ENCODE results near the gene LCNL1.

Gene LCNL1

DNA sequence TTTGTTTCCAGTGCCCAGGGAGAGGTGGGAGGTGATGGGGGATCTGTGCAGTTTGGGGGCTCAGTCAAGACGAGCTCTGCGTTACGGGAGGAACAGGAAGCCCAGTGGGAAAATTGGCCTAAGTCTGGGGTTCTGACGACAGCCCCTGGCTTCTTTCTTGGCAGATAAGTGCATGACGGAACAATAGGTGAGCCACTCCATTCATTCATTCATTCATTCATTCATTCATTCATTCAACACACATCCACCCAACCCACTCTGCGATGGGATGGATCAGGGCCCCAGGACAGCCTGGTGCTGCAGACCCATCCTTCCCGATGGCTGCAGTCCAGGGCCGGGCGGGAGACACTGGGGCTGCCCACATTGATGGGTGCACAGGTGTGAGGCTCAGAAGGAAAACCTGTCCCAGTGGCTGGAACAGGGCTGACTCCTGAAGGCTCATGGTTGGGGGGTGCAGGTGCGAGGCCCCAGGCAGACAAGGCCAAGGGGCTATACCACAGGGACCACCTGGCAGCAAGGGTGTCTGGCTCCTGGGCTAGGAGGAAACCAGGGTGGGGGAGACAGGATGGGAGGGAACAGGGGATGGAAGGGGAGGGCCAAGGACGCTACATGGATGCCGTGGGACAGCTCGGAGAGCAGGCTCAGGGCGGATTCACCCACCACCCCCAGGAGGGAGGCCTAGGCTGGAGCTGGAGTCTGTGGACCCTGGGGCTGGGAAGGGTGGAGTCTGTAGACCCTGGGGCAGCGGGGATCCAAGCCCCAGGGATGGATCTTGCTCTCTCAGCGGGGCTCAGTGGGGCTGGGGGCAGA is 1.9 kb upstream of the LCNL1 start:
- H3K36me3 ChIP-seq (ENCODE audit: control insufficient read depth, insufficient read depth, low read length, severe bottlenecking), result no peaks in the 10 kb centered on the region
- no peak for DNase-seq (ENCODE audit: low read depth)
- H3K4me1 ChIP-seq (ENCODE audit: control insufficient read depth, insufficient read depth, low read length), result peaks cover 5% of the 10 kb centered on the region
- H3K4me3 ChIP-seq (ENCODE audit: low read length), result no peak overlapping the region
- H3K9me3 ChIP-seq (ENCODE audit: control insufficient read depth, low read length), result no peaks in the 10 kb centered on the region
- no peak overlapping the region for H3K9ac ChIP-seq (ENCODE audit: low read length)
- peaks cover 8% of the 10 kb centered on the region for H3K27me3 ChIP-seq (replicated peaks; ENCODE audit: control insufficient read depth, insufficient read depth, low read length)

- no peak for DNase-seq (ENCODE audit: low read depth)
- Histone ChIP-seq H3K4me1 (ENCODE audit: control insufficient read depth, insufficient read depth, low read length) (peaks cover 5% of the 10 kb centered on the region), H3K9me3 (ENCODE audit: control insufficient read depth, low read length) (no peaks in the 10 kb centered on the region), H3K9ac (ENCODE audit: low read length) (no peak overlapping the region), H3K27me3 (replicated peaks; ENCODE audit: control insufficient read depth, insufficient read depth, low read length) (peaks cover 12% of the 10 kb centered on the region), H3K4me3 (ENCODE audit: low read length) (no peak overlapping the region), H3K36me3 (ENCODE audit: control insufficient read depth, insufficient read depth, low read length, severe bottlenecking) (no peaks in the 10 kb centered on the region)
These were observed 1.1 kb upstream of the LCNL1 start for GRCh38 chr9:136981588-136982231.

DNA sequence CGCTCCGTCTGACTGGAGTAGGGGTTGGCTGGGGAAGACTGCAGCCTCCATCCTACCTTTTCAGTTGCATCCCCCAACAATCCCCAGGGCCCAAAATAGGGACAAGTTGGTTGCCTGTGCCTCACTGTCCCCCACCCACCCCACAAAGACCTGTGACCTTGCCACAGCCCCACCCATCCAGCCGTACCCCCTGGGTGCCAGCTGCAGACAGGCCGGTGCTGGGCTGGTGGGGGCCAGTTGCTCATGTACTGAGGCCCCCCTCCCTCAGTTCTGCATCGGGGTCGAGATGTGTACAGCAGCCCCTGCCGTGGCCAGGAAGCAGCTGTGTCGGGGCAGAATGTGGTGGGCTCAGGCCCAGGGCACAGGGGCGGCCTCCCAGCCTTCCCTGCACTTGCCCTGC is 374 bp downstream of the LCNL1 start:
- Histone ChIP-seq H3K4me1 (ENCODE audit: control insufficient read depth, insufficient read depth, low read length) (no peaks in the 10 kb centered on the region), H3K36me3 (ENCODE audit: control insufficient read depth, insufficient read depth, low read length, severe bottlenecking) (no peaks in the 10 kb centered on the region), H3K27me3 (replicated peaks; ENCODE audit: control insufficient read depth, insufficient read depth, low read length) (peaks cover 12% of the 10 kb centered on the region), H3K9me3 (ENCODE audit: control insufficient read depth, low read length) (no peaks in the 10 kb centered on the region), H3K9ac (ENCODE audit: low read length) (no peak overlapping the region), H3K4me3 (ENCODE audit: low read length) (no peak overlapping the region)
- DNase-seq (ENCODE audit: low read depth), result no peak

GRCh38 chr9:136983656-136984314 is 992 bp downstream of the LCNL1 start:
- DNase-seq (ENCODE audit: low read depth), result no peak
- H3K36me3 ChIP-seq (ENCODE audit: control insufficient read depth, insufficient read depth, low read length, severe bottlenecking), result no peaks in the 10 kb centered on the region
- no peak overlapping the region for H3K9ac ChIP-seq (ENCODE audit: low read length)
- H3K27me3 ChIP-seq (replicated peaks; ENCODE audit: control insufficient read depth, insufficient read depth, low read length), result peaks cover 12% of the 10 kb centered on the region
- H3K4me1 ChIP-seq (ENCODE audit: control insufficient read depth, insufficient read depth, low read length), result no peaks in the 10 kb centered on the region
- no peak overlapping the region for H3K4me3 ChIP-seq (ENCODE audit: low read length)
- H3K9me3 ChIP-seq (ENCODE audit: control insufficient read depth, low read length), result no peaks in the 10 kb centered on the region

DNA sequence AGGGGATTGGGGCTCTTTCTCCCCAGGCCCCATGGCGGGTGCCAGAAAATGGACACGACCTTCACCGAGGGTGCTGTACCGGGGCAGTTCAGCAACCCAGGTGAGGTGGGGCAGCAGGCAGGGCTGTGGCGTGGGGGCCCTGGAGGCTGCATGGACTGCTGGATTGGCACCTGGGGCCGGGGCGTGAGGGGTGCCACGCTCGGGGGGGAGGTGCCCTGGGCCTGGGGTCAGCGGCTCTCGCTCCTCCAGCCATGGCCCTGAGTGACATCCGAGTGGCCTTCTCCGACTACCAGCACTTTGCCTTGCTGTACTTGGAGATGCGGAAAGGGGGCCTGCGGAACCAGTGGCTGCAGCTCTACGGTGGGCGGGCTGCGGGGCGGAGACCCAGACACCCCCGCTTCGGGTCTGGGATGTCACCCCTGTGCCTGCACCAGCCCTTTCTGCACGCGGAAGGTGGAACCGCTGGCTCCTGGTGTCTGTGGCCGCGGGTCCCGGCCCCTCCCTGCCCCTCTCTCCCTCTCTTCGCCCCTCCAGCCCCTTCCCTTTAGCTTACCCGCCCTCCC is 1.8 kb downstream of the LCNL1 start:
- H3K9ac ChIP-seq (ENCODE audit: low read length), result no peak overlapping the region
- H3K9me3 ChIP-seq (ENCODE audit: control insufficient read depth, low read length), result no peaks in the 10 kb centered on the region
- DNase-seq (ENCODE audit: low read depth), result no peak
- peaks cover 12% of the 10 kb centered on the region for H3K27me3 ChIP-seq (replicated peaks; ENCODE audit: control insufficient read depth, insufficient read depth, low read length)
- H3K4me3 ChIP-seq (ENCODE audit: low read length), result no peak overlapping the region
- H3K4me1 ChIP-seq (ENCODE audit: control insufficient read depth, insufficient read depth, low read length), result no peaks in the 10 kb centered on the region
- no peaks in the 10 kb centered on the region for H3K36me3 ChIP-seq (ENCODE audit: control insufficient read depth, insufficient read depth, low read length, severe bottlenecking)

GRCh38 chr9:136985027-136985602 is 2.3 kb downstream of the LCNL1 start:
- Histone ChIP-seq H3K36me3 (ENCODE audit: control insufficient read depth, insufficient read depth, low read length, severe bottlenecking) (no peaks in the 10 kb centered on the region), H3K4me1 (ENCODE audit: control insufficient read depth, insufficient read depth, low read length) (no peaks in the 10 kb centered on the region), H3K9me3 (ENCODE audit: control insufficient read depth, low read length) (no peaks in the 10 kb centered on the region), H3K9ac (ENCODE audit: low read length) (no peak overlapping the region), H3K4me3 (ENCODE audit: low read length) (no peak overlapping the region), H3K27me3 (replicated peaks; ENCODE audit: control insufficient read depth, insufficient read depth, low read length) (peaks cover 12% of the 10 kb centered on the region)
- DNase-seq (ENCODE audit: low read depth), result no peak

DNA sequence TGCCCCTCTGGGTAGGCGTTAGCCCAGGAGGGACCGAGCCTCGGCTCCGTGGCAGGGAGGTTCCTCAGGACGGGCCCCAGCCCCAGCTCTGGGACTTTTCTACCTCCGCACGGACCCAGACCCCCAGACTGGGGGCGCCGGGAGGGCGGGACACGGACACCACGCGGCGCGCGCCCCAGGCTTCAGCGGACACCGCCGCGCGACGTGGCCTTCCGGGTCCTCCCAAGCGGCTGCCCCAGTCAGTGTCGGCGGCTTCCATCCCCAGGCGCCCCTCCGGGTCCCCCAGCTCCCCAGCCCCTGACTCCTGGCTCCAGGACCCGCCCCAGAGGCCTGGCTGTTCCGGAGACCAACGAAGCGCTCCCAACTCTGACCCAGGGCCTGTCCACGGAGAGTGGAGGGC is 3.1 kb downstream of the LCNL1 start:
- no peaks in the 10 kb centered on the region for H3K4me1 ChIP-seq (ENCODE audit: control insufficient read depth, insufficient read depth, low read length)
- DNase-seq (ENCODE audit: low read depth), result no peak
- H3K4me3 ChIP-seq (ENCODE audit: low read length), result no peak overlapping the region
- H3K9me3 ChIP-seq (ENCODE audit: control insufficient read depth, low read length), result no peaks in the 10 kb centered on the region
- peaks cover 12% of the 10 kb centered on the region for H3K27me3 ChIP-seq (replicated peaks; ENCODE audit: control insufficient read depth, insufficient read depth, low read length)
- no peaks in the 10 kb centered on the region for H3K36me3 ChIP-seq (ENCODE audit: control insufficient read depth, insufficient read depth, low read length, severe bottlenecking)
- H3K9ac ChIP-seq (ENCODE audit: low read length), result no peak overlapping the region

- peaks cover 10% of the 10 kb centered on the region for H3K4me1 ChIP-seq (ENCODE audit: control insufficient read depth, insufficient read depth, low read length)
- no peaks in the 10 kb centered on the region for H3K36me3 ChIP-seq (ENCODE audit: control insufficient read depth, insufficient read depth, low read length, severe bottlenecking)
- H3K9me3 ChIP-seq (ENCODE audit: control insufficient read depth, low read length), result no peaks in the 10 kb centered on the region
- H3K27me3 ChIP-seq (replicated peaks; ENCODE audit: control insufficient read depth, insufficient read depth, low read length), result peaks cover 7% of the 10 kb centered on the region
- H3K9ac ChIP-seq (ENCODE audit: low read length), result no peak overlapping the region
- no peak overlapping the region for H3K4me3 ChIP-seq (ENCODE audit: low read length)
- DNase-seq (ENCODE audit: low read depth), result no peak
These were observed 6.1 kb downstream of the LCNL1 start for GRCh38 chr9:136988872-136989271.

GRCh38 chr9:136990242-136990911 is 7.6 kb downstream of the LCNL1 start:
- Histone ChIP-seq H3K4me3 (ENCODE audit: low read length) (no peak overlapping the region), H3K27me3 (replicated peaks; ENCODE audit: control insufficient read depth, insufficient read depth, low read length) (peaks cover 4% of the 10 kb centered on the region), H3K36me3 (ENCODE audit: control insufficient read depth, insufficient read depth, low read length, severe bottlenecking) (no peaks in the 10 kb centered on the region), H3K9ac (ENCODE audit: low read length) (no peak overlapping the region), H3K9me3 (ENCODE audit: control insufficient read depth, low read length) (no peaks in the 10 kb centered on the region), H3K4me1 (ENCODE audit: control insufficient read depth, insufficient read depth, low read length) (peaks cover 10% of the 10 kb centered on the region)
- DNase-seq (ENCODE audit: low read depth), result no peak

- H3K9me3 ChIP-seq (ENCODE audit: control insufficient read depth, low read length), result no peaks in the 10 kb centered on the region
- H3K36me3 ChIP-seq (ENCODE audit: control insufficient read depth, insufficient read depth, low read length, severe bottlenecking), result no peaks in the 10 kb centered on the region
- H3K9ac ChIP-seq (ENCODE audit: low read length), result peak within 1 kb of the TSS; percentile 84
- peaks cover 18% of the 10 kb centered on the region for H3K4me1 ChIP-seq (ENCODE audit: control insufficient read depth, insufficient read depth, low read length)
- DNase-seq (ENCODE audit: low read depth), result peak; percentile 97
- peak within 1 kb of the TSS; percentile 88 for H3K4me3 ChIP-seq (ENCODE audit: low read length)
- no peaks in the 10 kb centered on the region for H3K27me3 ChIP-seq (replicated peaks; ENCODE audit: control insufficient read depth, insufficient read depth, low read length)
These were observed 9.4 kb downstream of the LCNL1 start, which contains the start of gene PAXX for GRCh38 chr9:136991993-136992818. Gene PAXX (plus strand): TSS chr9:136992422. CDS start chr9:136992444, 22 bp downstream.

All from adipocyte (in vitro differentiated cells).